H1 (cell line): Measurements from ENCODE around the gene RPS6KB2. TPM values are rescaled to one million over a fixed set of nuclear protein-coding genes. Genes with fewer than 3 reads are reported as not detected.
A peak's percentile ranks its signal among the peaks of the same experiment; 100 is the strongest.

Experiments used
- CHD2 ChIP-seq: IDR thresholded peaks from 2 replicates; pipeline ENCODE4 v1.6.1; 2012; ENCODE audit warnings: low read length, improper control_type of control experiment
- CHD7 ChIP-seq: fragments of 300-600 bp; sonication (generic); IDR thresholded peaks from 2 replicates; pipeline ENCODE4 v1.7.1; 2012; ENCODE audit warnings: low read length, moderate library complexity, mild to moderate bottlenecking, inconsistent platforms; ENCODE audit not compliant: insufficient replicate concordance
- CREB1 ChIP-seq: IDR thresholded peaks from 2 replicates; pipeline ENCODE4 v1.6.1; 2012; ENCODE audit warnings: inconsistent platforms
- MAFK ChIP-seq: IDR thresholded peaks from 2 replicates; pipeline ENCODE4 v1.6.1; 2012; ENCODE audit warnings: low read depth, mild to moderate bottlenecking, improper control_type of control experiment, low read length
- NRF1 ChIP-seq: IDR thresholded peaks from 2 replicates; pipeline ENCODE4 v1.6.1; 2011; ENCODE audit warnings: mild to moderate bottlenecking, low read depth, low read length, improper control_type of control experiment
- PHF8 ChIP-seq: fragments of 200-600 bp; sonication (generic); conservative IDR thresholded peaks from 2 replicates; pipeline ENCODE4 v1.7.1; 2012; ENCODE audit warnings: low read depth, mild to moderate bottlenecking, inconsistent platforms, low read length, moderate library complexity
- SIN3A ChIP-seq, 2 experiments: IDR thresholded peaks in 1 of 2; conservative IDR thresholded peaks in 1 of 2; 2 replicates each; pipeline ENCODE4 v1.6.1; 2011 to 2012; ENCODE audit warnings: low read length in 2 of 2, improper control_type of control experiment in 1 of 2, low read depth in 1 of 2, mild to moderate bottlenecking in 1 of 2
- SIX5 ChIP-seq: IDR thresholded peaks from 2 replicates; pipeline ENCODE4 v1.6.1; 2011; ENCODE audit warnings: mild to moderate bottlenecking, low read depth, low read length
- SP1 ChIP-seq: IDR thresholded peaks from 2 replicates; pipeline ENCODE4 v1.6.1; 2011; ENCODE audit warnings: low read depth, low read length
- TAF7 ChIP-seq: optimal IDR thresholded peaks from 2 replicates; pipeline ENCODE3; 2011; ENCODE audit warnings: low read depth, mild to moderate bottlenecking, inconsistent platforms, low read length, moderate library complexity, borderline replicate concordance
- TCF12 ChIP-seq: IDR thresholded peaks from 2 replicates; pipeline ENCODE4 v1.6.1; 2011; ENCODE audit warnings: low read depth, mild to moderate bottlenecking, low read length
- polyA plus RNA-seq, 7 experiments: library from polyadenylated mRNA; depleted of rRNA in 3 of 7; stranded (reverse) in 5 of 7; unstranded in 2 of 7; fragments of >200 nt in 5 of 7; fragments of 200-250 nt in 2 of 7; gene quantifications; 1 replicate in 5 of 7; 2 replicates in 1 of 7; 4 replicates in 1 of 7; pipeline versions ENCODE4 v1.2.1 to v1.2.3, GENCODE V29; 2011 to 2013; ENCODE audit warnings: missing spikeins in 2 of 7, mixed read lengths in 2 of 7
- total RNA-seq: library from RNA; stranded (reverse); fragmentation: NEBNext Ultra II Directional; extraction: Animal tissue kit (Norgen Biotek cat#: 25700); gene quantifications from 2 replicates; pipeline ENCODE4 v1.2.1, GENCODE V29; 2021

RPS6KB2 gene
- total and polyA plus RNA-seq, 2 of the 8 experiments (the other 6 are each of a cell fraction or from before 2014, with no cell fraction given): 41.0 to 47.1 TPM

GRCh38 chr11:67401495-67402191 lies 26.7 kb upstream of the RPS6KB2 start, which contains the start of gene PPP1CA (continued):
- TF ChIP-seq CHD7: no peak
- no peak for TF ChIP-seq SIX5
- TF ChIP-seq TAF7: peak; percentile 64
- TF ChIP-seq SP1: no peak
- TF ChIP-seq CREB1: no peak
- no peak for TF ChIP-seq MAFK
- TF ChIP-seq TCF12: no peak
- TF ChIP-seq SIN3A (conservative IDR thresholded peaks at IDR 0.05 in 1 of 2, IDR thresholded peaks at IDR 0.05 in 1 of 2; ENCODE audit: low read depth in 1 of 2, low read length in 2 of 2): 0 out of 4 replicates have a peak, but pooled peaks of 1 of the 2 experiments have one; percentile 40
- no peak for TF ChIP-seq NRF1
- no peak for TF ChIP-seq CHD2
- peak; percentile 86 for TF ChIP-seq PHF8
